H9 (cell line): ENCODE data around the gene ALG12. TPM values are rescaled to one million over a fixed set of nuclear protein-coding genes. Genes with fewer than 3 reads are reported as not detected.

Source experiments
- DNase-seq: peaks from one replicate; pipeline ENCODE4 v3.0.0-alpha.2; 2017
- H2AFZ ChIP-seq: one replicate; pipeline ENCODE4 v1.6.1; 2013; ENCODE audit warnings: mild to moderate bottlenecking, low read length, control low read depth, moderate library complexity
- H2AK5ac ChIP-seq: 2 replicates; pipeline ENCODE4 v1.6.1; 2013; ENCODE audit warnings: low read length, control low read depth, mixed read lengths; ENCODE audit not compliant: insufficient read length
- H2BK120ac ChIP-seq: one replicate; pipeline ENCODE4 v1.6.1; 2013; ENCODE audit warnings: low read depth, mild to moderate bottlenecking, low read length, control low read depth, inconsistent platforms; ENCODE audit not compliant: poor library complexity, severe bottlenecking
- H2BK12ac ChIP-seq: 2 replicates; pipeline ENCODE4 v1.6.1; 2013; ENCODE audit warnings: low read length, control low read depth, mixed read lengths, low read depth; ENCODE audit not compliant: insufficient read length
- H2BK15ac ChIP-seq: 2 replicates; pipeline ENCODE4 v1.6.1; 2013; ENCODE audit warnings: low read depth, low read length, control low read depth
- H2BK20ac ChIP-seq: one replicate; pipeline ENCODE4 v1.6.1; 2013; ENCODE audit warnings: low read depth, mild to moderate bottlenecking, low read length, control low read depth, inconsistent platforms; ENCODE audit not compliant: poor library complexity, severe bottlenecking
- H2BK5ac ChIP-seq: 2 replicates; pipeline ENCODE4 v1.6.1; 2013; ENCODE audit warnings: low read length, control low read depth, mixed read lengths; ENCODE audit not compliant: insufficient read length
- H3K14ac ChIP-seq: 2 replicates; pipeline ENCODE4 v1.6.1; 2013; ENCODE audit warnings: low read length, control low read depth; ENCODE audit not compliant: insufficient read depth
- H3K18ac ChIP-seq: 2 replicates; pipeline ENCODE4 v1.6.1; 2013; ENCODE audit warnings: low read depth, mild to moderate bottlenecking, mixed read lengths, low read length, control low read depth; ENCODE audit not compliant: insufficient read length
- H3K23ac ChIP-seq: 2 replicates; pipeline ENCODE4 v1.6.1; 2013; ENCODE audit warnings: low read length, control low read depth, mixed read lengths, low read depth; ENCODE audit not compliant: insufficient read length
- H3K23me2 ChIP-seq: 2 replicates; pipeline ENCODE4 v1.6.1; 2013; ENCODE audit warnings: low read depth, mild to moderate bottlenecking, mixed read lengths, low read length, control low read depth; ENCODE audit not compliant: insufficient read length, poor library complexity, severe bottlenecking
- H3K27ac ChIP-seq: 2 replicates; pipeline ENCODE4 v1.5.1; 2013; ENCODE audit warnings: low read length, control low read depth, mixed read lengths, low read depth; ENCODE audit not compliant: insufficient read length
- H3K27me3 ChIP-seq: 2 replicates; pipeline ENCODE4 v1.6.1; 2013; ENCODE audit warnings: low read length, control low read depth, inconsistent platforms; ENCODE audit not compliant: insufficient read depth
- H3K4ac ChIP-seq: 2 replicates; pipeline ENCODE4 v1.6.1; 2013; ENCODE audit warnings: low read depth, mild to moderate bottlenecking, control low read depth, inconsistent platforms, low read length, moderate library complexity
- H3K4me1 ChIP-seq: 2 replicates; pipeline ENCODE4 v1.6.1; 2013; ENCODE audit warnings: low read length, control low read depth, inconsistent platforms; ENCODE audit not compliant: insufficient read depth
- H3K4me2 ChIP-seq: 2 replicates; pipeline ENCODE4 v1.6.1; 2013; ENCODE audit warnings: low read length, control low read depth, mixed read lengths; ENCODE audit not compliant: insufficient read length, insufficient read depth
- H3K56ac ChIP-seq: 2 replicates; pipeline ENCODE4 v1.6.1; 2013; ENCODE audit warnings: low read depth, mild to moderate bottlenecking, mixed read lengths, low read length, control low read depth; ENCODE audit not compliant: insufficient read length
- H3K79me1 ChIP-seq: 2 replicates; pipeline ENCODE4 v1.6.1; 2013; ENCODE audit warnings: low read depth, mild to moderate bottlenecking, moderate library complexity, low read length, control low read depth, inconsistent platforms; ENCODE audit not compliant: insufficient read depth, poor library complexity, severe bottlenecking
- H3K79me2 ChIP-seq: 2 replicates; pipeline ENCODE4 v1.6.1; 2013; ENCODE audit warnings: low read length, control low read depth, inconsistent platforms; ENCODE audit not compliant: insufficient read depth
- H3K9ac ChIP-seq: 2 replicates; pipeline ENCODE4 v1.6.1; 2013; ENCODE audit warnings: low read length, control low read depth, mixed read lengths; ENCODE audit not compliant: insufficient read length; ENCODE audit errors: extremely low read depth
- H3K9me3 ChIP-seq: one replicate; pipeline ENCODE4 v1.6.1; 2013; ENCODE audit warnings: low read depth, low read length, inconsistent platforms; ENCODE audit not compliant: control insufficient read depth
- H3T11ph ChIP-seq: one replicate; pipeline ENCODE4 v1.6.1; 2013; ENCODE audit warnings: mild to moderate bottlenecking, low read length, control low read depth, inconsistent platforms
- H4K20me1 ChIP-seq: one replicate; pipeline ENCODE4 v1.6.1; 2013; ENCODE audit not compliant: control insufficient read depth, insufficient read length, insufficient read depth
- H4K5ac ChIP-seq: 2 replicates; pipeline ENCODE4 v1.6.1; 2013; ENCODE audit warnings: low read depth, mild to moderate bottlenecking, mixed read lengths, low read length, control low read depth; ENCODE audit not compliant: insufficient read length
- H4K8ac ChIP-seq: replicated peaks from 2 replicates; pipeline ENCODE4 v1.6.1; 2013; ENCODE audit warnings: low read length, control low read depth, mixed read lengths, low read depth; ENCODE audit not compliant: insufficient read length
- H4K91ac ChIP-seq: 2 replicates; pipeline ENCODE4 v1.6.1; 2013; ENCODE audit warnings: low read depth, mild to moderate bottlenecking, moderate library complexity, mixed read lengths, low read length, control low read depth; ENCODE audit not compliant: insufficient read length
- H3K27ac Mint-ChIP-seq, 3 experiments: 2 replicates in 2 of 3; 3 replicates in 1 of 3; pipeline ENCODE4 v1.8.0; 2020 to 2021; ENCODE audit warnings: mixed read lengths in 3 of 3, mild to moderate bottlenecking in 1 of 3, moderate library complexity in 1 of 3
- H3K27me3 Mint-ChIP-seq: 2 replicates; pipeline ENCODE4 v1.8.0; 2021; ENCODE audit warnings: low read depth, mild to moderate bottlenecking, moderate library complexity, mixed read lengths
- H3K36me3 Mint-ChIP-seq, 3 experiments: 2 replicates in 2 of 3; 3 replicates in 1 of 3; pipeline ENCODE4 v1.8.0; 2020 to 2021; ENCODE audit warnings: low read depth in 3 of 3, mixed read lengths in 3 of 3; ENCODE audit not compliant: insufficient read depth in 1 of 3
- H3K4me1 Mint-ChIP-seq, 2 experiments: 2 replicates each; pipeline ENCODE4 v1.8.0; 2020; ENCODE audit warnings: mixed read lengths in 2 of 2
- H3K4me3 Mint-ChIP-seq, 2 experiments: 2 replicates in 1 of 2; 3 replicates in 1 of 2; pipeline ENCODE4 v1.8.0; 2020 to 2021; ENCODE audit warnings: mild to moderate bottlenecking in 2 of 2, mixed read lengths in 2 of 2, moderate library complexity in 1 of 2
- H3K9me3 Mint-ChIP-seq, 2 experiments: 2 replicates in 1 of 2; 3 replicates in 1 of 2; pipeline ENCODE4 v1.8.0; 2020; ENCODE audit warnings: mild to moderate bottlenecking in 2 of 2, mixed read lengths in 2 of 2, moderate library complexity in 1 of 2
- WGBS: extraction: QIAGEN DNeasy Blood & Tissue Kit; methylation state at CpG from one replicate; pipeline ENCODE4 v1.1.7; 2013; ENCODE audit warnings: missing lambda C conversion rate, low lambda C conversion rate, mixed read lengths; ENCODE audit not compliant: insufficient read length; ENCODE audit errors: extremely low coverage; 5-methylcytosine and 5-hydroxymethylcytosine counted together
- total RNA-seq: library from RNA; stranded (reverse); gene quantifications from 2 replicates; pipeline ENCODE4 v1.2.1, GENCODE V29; 2021
- TF ChIP-seq, protein P1 (sequence below): fragments of 200-600 bp; sonication (generic); conservative IDR thresholded peaks from 3 replicates; pipeline ENCODE4 v1.8.0; 2021; ENCODE audit warnings: antibody characterized with exemption, mild to moderate bottlenecking

ALG12 gene
- total RNA-seq, 1 experiment from 2014 or later: 19.2 TPM

DNA sequence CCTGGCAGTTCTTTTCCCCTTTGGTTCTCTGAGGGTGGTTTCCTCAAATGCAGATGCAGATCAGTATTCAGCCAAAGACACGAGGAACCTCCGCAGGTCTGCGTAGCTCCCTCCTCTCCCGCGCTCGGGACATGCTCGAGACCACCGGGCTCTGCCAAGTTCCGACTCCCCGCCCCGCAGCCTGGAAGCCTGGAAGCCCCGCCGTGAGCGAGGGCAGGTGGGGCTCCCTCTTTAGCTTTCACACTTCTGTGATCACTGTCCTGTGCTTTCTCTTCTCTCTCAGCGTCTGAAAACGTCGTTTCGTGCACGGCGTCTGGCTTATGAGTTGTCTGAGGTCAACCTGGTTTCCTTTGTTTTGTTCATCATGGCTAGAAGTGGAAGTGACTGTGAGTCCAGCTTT is 38.0 kb downstream of the ALG12 start:
- no peaks in the 10 kb centered on the region; the same call in 1 of the 2 replicates for H3K4me1 ChIP-seq
- no peak overlapping the region for H2AFZ ChIP-seq
- DNase-seq: no peak
- H3K36me3 Mint-ChIP-seq: peaks cover 43 to 68% (median 52%) of the 10 kb centered on the region in 3 experiments
- TF ChIP-seq, protein P1, sequence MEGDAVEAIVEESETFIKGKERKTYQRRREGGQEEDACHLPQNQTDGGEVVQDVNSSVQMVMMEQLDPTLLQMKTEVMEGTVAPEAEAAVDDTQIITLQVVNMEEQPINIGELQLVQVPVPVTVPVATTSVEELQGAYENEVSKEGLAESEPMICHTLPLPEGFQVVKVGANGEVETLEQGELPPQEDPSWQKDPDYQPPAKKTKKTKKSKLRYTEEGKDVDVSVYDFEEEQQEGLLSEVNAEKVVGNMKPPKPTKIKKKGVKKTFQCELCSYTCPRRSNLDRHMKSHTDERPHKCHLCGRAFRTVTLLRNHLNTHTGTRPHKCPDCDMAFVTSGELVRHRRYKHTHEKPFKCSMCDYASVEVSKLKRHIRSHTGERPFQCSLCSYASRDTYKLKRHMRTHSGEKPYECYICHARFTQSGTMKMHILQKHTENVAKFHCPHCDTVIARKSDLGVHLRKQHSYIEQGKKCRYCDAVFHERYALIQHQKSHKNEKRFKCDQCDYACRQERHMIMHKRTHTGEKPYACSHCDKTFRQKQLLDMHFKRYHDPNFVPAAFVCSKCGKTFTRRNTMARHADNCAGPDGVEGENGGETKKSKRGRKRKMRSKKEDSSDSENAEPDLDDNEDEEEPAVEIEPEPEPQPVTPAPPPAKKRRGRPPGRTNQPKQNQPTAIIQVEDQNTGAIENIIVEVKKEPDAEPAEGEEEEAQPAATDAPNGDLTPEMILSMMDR: no peak
- peak overlapping the region; percentile 78 to 86 (median 83); a peak in 5 of 7 replicates for H3K27ac Mint-ChIP-seq
- peak overlapping the region; percentile 46 for H3K18ac ChIP-seq
- H2BK5ac ChIP-seq: peak overlapping the region; percentile 24
- no peak overlapping the region; a peak in 1 of 5 replicates for H3K4me3 Mint-ChIP-seq
- H3K4ac ChIP-seq: no peak overlapping the region
- no peak overlapping the region for H2BK12ac ChIP-seq
- H2BK20ac ChIP-seq: no peak overlapping the region
- peaks cover 4% of the 10 kb centered on the region for H3K79me1 ChIP-seq
- H3K9me3 Mint-ChIP-seq: peaks cover 16 to 24% of the 10 kb centered on the region in 2 experiments
- no peaks in the 10 kb centered on the region for H3K27me3 ChIP-seq
- H4K5ac ChIP-seq: no peak overlapping the region
- no peaks in the 10 kb centered on the region for H3K23me2 ChIP-seq
- H3K9me3 ChIP-seq: no peaks in the 10 kb centered on the region
- H4K20me1 ChIP-seq: peaks cover 2% of the 10 kb centered on the region
- H4K91ac ChIP-seq: no peak overlapping the region
- no peak overlapping the region for H3K23ac ChIP-seq
- no peaks in the 10 kb centered on the region for H3K27me3 Mint-ChIP-seq
- no peak overlapping the region for H3T11ph ChIP-seq
- no peak overlapping the region for H3K27ac ChIP-seq
- no peak overlapping the region for H3K4me2 ChIP-seq
- H2BK120ac ChIP-seq: no peak overlapping the region
- no peak overlapping the region for H3K9ac ChIP-seq
- no CpG with 5 or more reads among the region's 20 CpGs for WGBS
- H3K79me2 ChIP-seq: peaks cover 2% of the 10 kb centered on the region; the same call in 1 of the 2 replicates
- peaks cover 8 to 9% of the 10 kb centered on the region in 2 experiments for H3K4me1 Mint-ChIP-seq
- no peak overlapping the region for H2BK15ac ChIP-seq
- no peak overlapping the region for H3K56ac ChIP-seq
- H4K8ac ChIP-seq: no peak overlapping the region
- H3K14ac ChIP-seq: no peak overlapping the region
- H2AK5ac ChIP-seq: peak overlapping the region; percentile 84
